ENCODE data around the gene FREM3. TPM values are rescaled to one million over a fixed set of nuclear protein-coding genes. Genes with fewer than 3 reads are reported as not detected.
"Not testable (repeated sequence)": the region's sequence is repeated elsewhere in the genome, so short reads cannot be mapped to it uniquely, and the experiment has no call there.

The FREM3 gene
- total and polyA plus RNA-seq, 8 donors = not detected

- TF ChIP-seq CTCF (IDR thresholded peaks at IDR 0.05) = no peak
- Histone ChIP-seq H3K4me3 (no peak overlapping the region), H3K9me3 (no peaks in the 10 kb centered on the region), H3K27me3 (no peaks in the 10 kb centered on the region), H3K36me3 (no peaks in the 10 kb centered on the region), H3K27ac (no peak overlapping the region), H3K4me1 (no peaks in the 10 kb centered on the region)
- intact Hi-C loops (cut with DNase I) = no loop called here
- no peak for FAIRE-seq
- no peak for DNase-seq
- WGBS, 2 donors = 60 to 63% methylated on average over 3 of the region's 3 CpGs
- peak in 1 of 4 donors; percentile 39 for ATAC-seq
Measured at GRCh38 chr4:143728166-143728565, 27.7 kb upstream of the FREM3 start.

- WGBS, 2 donors = 86 to 94% methylated on average over 1 of the region's 1 CpG
- no peak for DNase-seq
- TF ChIP-seq CTCF (IDR thresholded peaks at IDR 0.05) = no peak
- Histone ChIP-seq H3K4me1 (no peaks in the 10 kb centered on the region), H3K4me3 (no peak overlapping the region), H3K27ac (no peak overlapping the region), H3K27me3 (no peaks in the 10 kb centered on the region), H3K36me3 (no peaks in the 10 kb centered on the region), H3K9me3 (no peaks in the 10 kb centered on the region)
- ATAC-seq = no peak
- FAIRE-seq = no peak
- intact Hi-C loops (cut with DNase I) = no loop called here
Measured at GRCh38 chr4:143726714-143727113, 26.2 kb upstream of the FREM3 start.

GRCh38 chr4:143721317-143721716, 20.8 kb upstream of the FREM3 start:
- Histone ChIP-seq H3K27ac (no peak overlapping the region), H3K4me1 (no peaks in the 10 kb centered on the region), H3K9me3 (no peaks in the 10 kb centered on the region), H3K27me3 (no peaks in the 10 kb centered on the region), H3K36me3 (no peaks in the 10 kb centered on the region), H3K4me3 (no peak overlapping the region)
- 71 to 81% methylated on average over 1 of the region's 1 CpG for WGBS, 2 donors
- no peak for TF ChIP-seq CTCF (IDR thresholded peaks at IDR 0.05)
- ATAC-seq (no peak), FAIRE-seq (no peak), DNase-seq (no peak)
- intact Hi-C loops (cut with DNase I) = no loop called here

- intact Hi-C loops (cut with DNase I); ATAC-seq; H3K27me3 ChIP-seq; H3K9me3 ChIP-seq; H3K36me3 ChIP-seq; FAIRE-seq; H3K4me3 ChIP-seq; H3K27ac ChIP-seq; H3K4me1 ChIP-seq; DNase-seq: not testable (repeated sequence)
- 100% methylated on average over 1 of the region's 1 CpG; no CpG with 5 or more reads in 1 of the 2 donors for WGBS, 2 donors
Measured at GRCh38 chr4:143718748-143719147, 18.3 kb upstream of the FREM3 start.

- DNase-seq = no peak
- ATAC-seq = no peak
- H3K27me3 ChIP-seq = no peaks in the 10 kb centered on the region
- H3K36me3 ChIP-seq = no peaks in the 10 kb centered on the region
- no peak for TF ChIP-seq CTCF (IDR thresholded peaks at IDR 0.05)
- no peaks in the 10 kb centered on the region for H3K9me3 ChIP-seq
- H3K27ac ChIP-seq = no peak overlapping the region
- no peak for FAIRE-seq
- no peak overlapping the region for H3K4me3 ChIP-seq
- intact Hi-C loops (cut with DNase I) = no loop called here
- no peaks in the 10 kb centered on the region for H3K4me1 ChIP-seq
- 88 to 91% methylated on average over 2 of the region's 2 CpGs for WGBS, 2 donors
Measured at GRCh38 chr4:143713955-143714625, 13.6 kb upstream of the FREM3 start.

Measured in pancreas (tissue), 10 donors.